ENCODE results near the gene TSNAX. TPM values are rescaled to one million over a fixed set of nuclear protein-coding genes. Genes with fewer than 3 reads are reported as not detected.

Gene TSNAX
- total RNA-seq, 1 donor: 44.5 TPM

- no peak overlapping the region for H3K27ac ChIP-seq (ENCODE audit: low read depth, low read length)
- H4K20me1 ChIP-seq (ENCODE audit: insufficient read depth, low read length): no peaks in the 10 kb centered on the region
- H3K36me3 ChIP-seq (ENCODE audit: insufficient read depth, low read length): no peaks in the 10 kb centered on the region
- H3K79me2 ChIP-seq (ENCODE audit: insufficient read depth, low read length): no peaks in the 10 kb centered on the region
- H3K4me1 ChIP-seq (ENCODE audit: insufficient read depth, low read length): no peaks in the 10 kb centered on the region
- H3K27me3 ChIP-seq (ENCODE audit: insufficient read depth, low read length): no peaks in the 10 kb centered on the region
- TF ChIP-seq CTCF (IDR thresholded peaks at IDR 0.05; ENCODE audit: extremely low read depth, low read depth, low read length): no peak
- no peak overlapping the region for H3K4me3 ChIP-seq (ENCODE audit: insufficient read depth, low read length)
- H2AFZ ChIP-seq (ENCODE audit: low read length): no peak overlapping the region
- no peak overlapping the region for H3K4me2 ChIP-seq (ENCODE audit: insufficient read depth, low read length)
- no peak for DNase-seq (ENCODE audit: insufficient read length, low spot score, missing footprints)
- no peaks in the 10 kb centered on the region for H3K9me3 ChIP-seq (ENCODE audit: low read depth, low read length)
Observed at GRCh38 chr1:231571904-231572303, 43.4 kb downstream of the TSNAX start.

- H3K9me3 ChIP-seq (ENCODE audit: low read depth, low read length): no peaks in the 10 kb centered on the region
- no peaks in the 10 kb centered on the region for H3K27me3 ChIP-seq (ENCODE audit: insufficient read depth, low read length)
- no peak overlapping the region for H3K4me2 ChIP-seq (ENCODE audit: insufficient read depth, low read length)
- no peak for DNase-seq (ENCODE audit: insufficient read length, low spot score, missing footprints)
- H2AFZ ChIP-seq (ENCODE audit: low read length): no peak overlapping the region
- no peaks in the 10 kb centered on the region for H3K79me2 ChIP-seq (ENCODE audit: insufficient read depth, low read length)
- no peaks in the 10 kb centered on the region for H4K20me1 ChIP-seq (ENCODE audit: insufficient read depth, low read length)
- no peaks in the 10 kb centered on the region for H3K36me3 ChIP-seq (ENCODE audit: insufficient read depth, low read length)
- TF ChIP-seq CTCF (IDR thresholded peaks at IDR 0.05; ENCODE audit: extremely low read depth, low read depth, low read length): no peak
- H3K4me1 ChIP-seq (ENCODE audit: insufficient read depth, low read length): no peaks in the 10 kb centered on the region
- H3K4me3 ChIP-seq (ENCODE audit: insufficient read depth, low read length): no peak overlapping the region
- H3K27ac ChIP-seq (ENCODE audit: low read depth, low read length): no peak overlapping the region
Observed at GRCh38 chr1:231575472-231575871, 47.0 kb downstream of the TSNAX start.

- Histone ChIP-seq H3K27ac (ENCODE audit: low read depth, low read length) (no peak overlapping the region), H3K9me3 (ENCODE audit: low read depth, low read length) (no peaks in the 10 kb centered on the region), H4K20me1 (ENCODE audit: insufficient read depth, low read length) (no peaks in the 10 kb centered on the region), H2AFZ (ENCODE audit: low read length) (no peak overlapping the region), H3K4me3 (ENCODE audit: insufficient read depth, low read length) (no peak overlapping the region), H3K79me2 (ENCODE audit: insufficient read depth, low read length) (no peaks in the 10 kb centered on the region), H3K27me3 (ENCODE audit: insufficient read depth, low read length) (no peaks in the 10 kb centered on the region), H3K4me1 (ENCODE audit: insufficient read depth, low read length) (no peaks in the 10 kb centered on the region), H3K36me3 (ENCODE audit: insufficient read depth, low read length) (no peaks in the 10 kb centered on the region), H3K4me2 (ENCODE audit: insufficient read depth, low read length) (no peak overlapping the region)
- DNase-seq (ENCODE audit: insufficient read length, low spot score, missing footprints): no peak
- TF ChIP-seq CTCF (IDR thresholded peaks at IDR 0.05; ENCODE audit: extremely low read depth, low read depth, low read length): no peak
Observed at GRCh38 chr1:231576804-231577718, 48.6 kb downstream of the TSNAX start.

- peaks cover 3% of the 10 kb centered on the region for H3K4me1 ChIP-seq (ENCODE audit: insufficient read depth, low read length)
- no peak overlapping the region for H3K4me2 ChIP-seq (ENCODE audit: insufficient read depth, low read length)
- H3K4me3 ChIP-seq (ENCODE audit: insufficient read depth, low read length): no peak overlapping the region
- H3K36me3 ChIP-seq (ENCODE audit: insufficient read depth, low read length): no peaks in the 10 kb centered on the region
- no peaks in the 10 kb centered on the region for H4K20me1 ChIP-seq (ENCODE audit: insufficient read depth, low read length)
- no peak for DNase-seq (ENCODE audit: insufficient read length, low spot score, missing footprints)
- H3K27me3 ChIP-seq (ENCODE audit: insufficient read depth, low read length): no peaks in the 10 kb centered on the region
- H2AFZ ChIP-seq (ENCODE audit: low read length): no peak overlapping the region
- H3K79me2 ChIP-seq (ENCODE audit: insufficient read depth, low read length): no peaks in the 10 kb centered on the region
- no peak overlapping the region for H3K27ac ChIP-seq (ENCODE audit: low read depth, low read length)
- no peak for TF ChIP-seq CTCF (IDR thresholded peaks at IDR 0.05; ENCODE audit: extremely low read depth, low read depth, low read length)
- no peaks in the 10 kb centered on the region for H3K9me3 ChIP-seq (ENCODE audit: low read depth, low read length)
Observed at GRCh38 chr1:231580874-231581273, 52.4 kb downstream of the TSNAX start.
